CD4-positive, alpha-beta T cell treated with Interleukin-2 at 100 ng/mL for 4 hours (primary cell): Measurements from ENCODE around the gene UBE2S.
"Not testable (repeated sequence)": the region's sequence is repeated elsewhere in the genome, so short reads cannot be mapped to it uniquely, and the experiment has no call there.

Source experiments
- DNase-seq: peaks from one replicate; pipeline ENCODE4 v3.0.0-alpha.2; 2020; ENCODE audit warnings: low spot score

Gene UBE2S

DNA sequence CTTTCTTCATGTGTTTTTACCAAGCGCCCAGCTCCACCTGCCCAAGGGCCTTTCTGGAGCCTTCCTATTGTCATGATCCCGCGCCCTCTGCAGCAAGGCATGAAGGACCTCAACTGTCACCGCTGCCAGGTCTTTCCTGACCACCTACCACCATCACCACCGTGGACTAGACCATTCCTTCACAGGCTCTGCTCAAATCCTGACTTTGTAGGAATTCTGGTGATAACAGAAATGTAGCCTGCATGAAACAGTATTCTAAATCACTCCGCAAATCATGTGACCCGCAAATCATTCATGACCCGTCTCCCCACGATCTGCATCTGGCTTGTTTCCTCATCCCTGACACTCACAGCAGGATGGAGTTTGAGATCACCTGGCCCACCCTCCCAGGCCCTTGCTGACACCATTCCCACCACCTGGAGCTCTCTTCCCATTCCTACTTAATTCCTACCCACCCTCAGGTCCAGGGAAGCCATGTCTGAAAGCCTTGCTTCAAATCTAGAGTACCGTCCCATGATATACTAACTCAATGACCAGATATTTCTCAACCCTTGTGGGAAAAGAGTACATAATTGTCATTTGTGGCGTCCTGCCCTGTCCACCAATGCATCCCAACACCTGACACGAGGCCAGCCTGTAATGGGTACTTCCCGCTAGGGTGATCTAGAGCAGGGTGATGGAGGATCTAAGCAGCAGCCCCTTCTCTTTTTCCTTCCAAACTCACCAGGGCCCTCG lies 1.3 kb downstream of the UBE2S start:
- DNase-seq: no peak

DNA sequence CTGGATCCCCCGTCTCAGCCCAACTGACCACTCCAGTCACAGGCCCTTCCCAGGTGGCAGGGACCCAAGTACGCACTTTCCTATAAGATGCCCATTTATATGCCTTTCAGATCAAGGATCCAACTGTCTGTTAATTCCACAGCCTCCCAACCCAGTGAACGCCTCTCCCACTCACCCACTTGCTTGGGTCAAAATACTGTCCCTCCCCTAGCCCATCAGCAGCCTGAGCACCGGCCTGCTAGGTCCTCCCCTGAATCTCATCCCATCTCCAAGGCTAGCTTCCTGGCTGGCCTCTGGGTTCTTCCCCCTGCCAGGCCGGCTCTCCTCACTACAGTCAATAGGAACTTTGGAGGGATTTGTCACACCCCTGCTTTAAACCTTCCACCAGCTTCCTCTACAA lies 1.9 kb downstream of the UBE2S start:
- DNase-seq: no peak

DNA sequence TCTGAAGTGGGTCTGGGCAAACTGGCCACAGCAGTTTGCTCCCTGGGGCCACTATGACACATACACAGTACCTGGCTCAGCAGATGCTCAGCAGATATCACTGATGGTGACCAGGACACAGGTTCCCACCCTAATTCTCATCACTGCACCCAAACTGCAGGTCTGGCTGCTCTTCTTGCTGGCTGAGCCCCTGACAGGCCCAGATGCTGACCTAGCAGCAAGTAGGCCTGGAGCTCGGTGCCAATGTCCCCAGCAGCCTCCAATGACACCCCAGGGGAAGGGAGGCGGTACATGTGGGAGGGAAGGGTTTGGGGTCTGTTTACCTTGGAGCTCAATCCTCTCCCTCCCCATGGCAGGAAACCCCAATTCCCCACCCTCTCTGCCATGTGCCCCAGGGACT lies 5.1 kb downstream of the UBE2S start:
- no peak for DNase-seq

DNA sequence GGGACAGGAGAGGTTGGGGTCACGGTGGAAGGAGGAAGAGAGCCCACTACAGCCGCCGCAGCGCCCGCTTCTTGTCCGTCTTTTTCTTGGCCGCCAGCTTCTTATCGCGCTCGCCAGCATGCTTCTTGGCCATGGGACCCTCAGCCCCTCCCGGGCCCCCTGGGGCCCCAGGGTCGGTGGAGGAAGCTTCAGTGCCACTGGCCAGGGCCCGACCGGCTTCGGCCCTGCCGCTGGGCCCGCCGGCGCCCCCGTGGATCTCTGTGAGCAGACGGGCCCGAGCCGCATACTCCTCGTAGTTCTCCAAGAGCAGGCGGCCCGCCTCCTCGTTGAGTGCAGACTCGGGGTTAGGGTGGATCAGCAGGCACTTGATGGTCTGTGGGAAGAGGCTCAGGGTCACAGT lies 6.2 kb downstream of the UBE2S start:
- not testable (repeated sequence) for DNase-seq

DNA sequence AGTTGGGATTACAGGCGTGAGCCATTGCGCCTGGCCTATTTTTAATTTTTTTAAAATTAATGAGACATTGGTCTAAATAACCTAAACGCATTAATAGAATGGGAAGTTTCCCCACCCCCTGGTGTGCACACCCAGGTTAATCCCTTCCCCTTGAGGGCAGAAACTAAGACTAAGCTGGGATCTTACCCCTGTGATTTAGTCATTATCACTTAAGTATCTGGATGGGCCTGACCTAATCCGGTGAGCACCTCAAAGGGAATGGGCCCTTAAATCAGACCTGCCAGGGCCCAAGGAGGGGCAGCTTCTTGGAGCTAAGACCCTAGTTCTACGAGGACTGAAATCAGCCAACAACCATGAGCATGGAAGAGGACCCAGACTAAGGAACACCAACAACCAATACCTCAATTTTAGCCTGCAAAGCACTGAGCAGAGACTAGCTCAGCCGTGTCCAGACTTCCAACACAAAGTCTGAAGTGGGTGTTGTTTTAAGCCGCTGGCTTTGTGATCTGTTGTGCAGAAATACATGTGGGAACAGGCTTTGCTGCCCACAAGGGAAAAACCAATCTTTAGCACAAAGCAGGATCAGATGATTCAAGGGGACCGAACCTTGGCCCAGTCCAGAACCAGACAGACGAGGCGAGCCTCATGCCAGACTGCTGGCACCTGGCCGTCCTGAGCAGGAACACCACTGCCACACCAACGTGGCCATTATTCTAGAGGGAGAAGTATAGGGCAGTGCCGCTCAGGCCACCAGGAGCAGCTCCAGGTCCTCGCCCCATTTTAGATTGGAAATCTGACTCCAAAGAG lies 7.1 kb downstream of the UBE2S start:
- no peak for DNase-seq

DNA sequence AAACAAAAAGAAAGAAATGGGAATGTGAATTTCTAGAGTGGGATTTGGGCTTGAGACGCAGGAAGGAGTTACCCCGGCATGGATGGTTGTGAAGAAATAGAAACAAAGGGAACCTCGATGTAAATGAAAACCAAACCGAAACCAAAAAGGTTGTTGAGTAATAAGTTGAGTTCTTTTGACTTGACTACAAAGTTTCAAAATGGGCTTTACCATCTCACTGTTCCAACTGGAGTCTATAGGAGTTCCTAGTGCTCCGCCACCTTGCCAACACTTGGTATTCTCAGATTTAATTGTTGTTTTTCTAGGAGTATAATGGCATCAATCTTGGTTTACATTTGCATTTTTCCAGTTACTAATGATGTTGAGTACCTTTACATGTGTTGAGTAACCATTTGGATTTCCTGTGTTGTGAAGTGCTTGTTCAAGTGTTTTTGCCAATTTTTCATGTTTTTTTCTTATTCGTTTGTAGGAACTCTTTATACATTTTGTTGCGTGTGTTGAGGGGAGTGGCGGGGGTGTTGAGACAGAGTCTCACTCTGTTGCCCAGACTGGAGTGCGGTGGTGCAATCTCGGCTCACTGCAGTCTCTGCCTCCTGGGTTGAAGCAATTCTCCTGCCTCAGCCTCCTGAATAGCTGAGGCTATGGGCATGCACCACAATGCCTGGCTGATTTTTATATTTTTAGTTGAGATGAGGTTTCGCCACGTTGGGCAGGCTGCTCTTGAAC lies 9.2 kb downstream of the UBE2S start:
- DNase-seq: no peak

DNA sequence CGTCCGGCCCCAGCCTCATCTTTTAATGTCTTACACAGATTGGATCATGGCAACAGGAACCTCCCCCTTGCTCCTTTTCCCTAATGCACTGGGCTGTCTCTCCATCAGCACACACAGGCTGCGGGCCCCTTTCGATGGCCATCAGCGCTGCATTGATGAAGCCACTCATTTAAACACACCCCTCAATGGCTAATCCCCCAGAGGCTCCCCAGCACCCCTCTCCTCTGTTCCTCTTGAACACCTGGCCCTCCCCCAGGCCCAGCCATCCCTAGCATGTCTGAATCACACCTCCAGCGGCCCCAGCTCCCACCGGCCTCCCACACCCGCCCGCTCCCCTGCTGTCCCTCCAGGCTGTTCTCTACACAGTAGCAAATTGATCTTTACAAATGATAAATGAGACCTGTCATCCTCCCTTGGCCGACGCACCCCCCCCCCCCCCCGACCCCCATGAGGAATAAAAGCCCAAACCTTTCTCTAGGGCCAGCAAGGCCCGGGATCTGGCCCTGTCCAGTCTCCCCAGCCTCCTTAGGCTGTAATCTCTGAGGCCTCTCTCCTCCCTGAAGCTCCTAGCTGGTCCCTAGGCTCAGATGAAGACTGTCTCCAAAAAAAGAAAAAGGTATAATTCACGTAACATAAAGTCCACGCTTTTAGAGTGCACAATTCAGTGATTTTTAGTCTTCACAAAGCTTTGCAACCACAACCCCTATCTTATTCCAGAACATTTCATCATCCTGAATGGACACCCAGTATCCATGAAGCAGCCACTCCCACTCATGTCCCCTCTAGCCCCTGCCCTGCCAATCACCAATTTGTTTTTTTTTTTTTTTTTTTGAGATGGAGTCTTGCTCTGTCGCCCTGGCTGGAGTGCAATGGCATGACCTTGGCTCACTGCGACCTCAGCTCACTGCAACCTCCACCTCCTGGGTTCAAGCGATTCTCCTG lies 14.5 kb downstream of the UBE2S start:
- no peak for DNase-seq

DNA sequence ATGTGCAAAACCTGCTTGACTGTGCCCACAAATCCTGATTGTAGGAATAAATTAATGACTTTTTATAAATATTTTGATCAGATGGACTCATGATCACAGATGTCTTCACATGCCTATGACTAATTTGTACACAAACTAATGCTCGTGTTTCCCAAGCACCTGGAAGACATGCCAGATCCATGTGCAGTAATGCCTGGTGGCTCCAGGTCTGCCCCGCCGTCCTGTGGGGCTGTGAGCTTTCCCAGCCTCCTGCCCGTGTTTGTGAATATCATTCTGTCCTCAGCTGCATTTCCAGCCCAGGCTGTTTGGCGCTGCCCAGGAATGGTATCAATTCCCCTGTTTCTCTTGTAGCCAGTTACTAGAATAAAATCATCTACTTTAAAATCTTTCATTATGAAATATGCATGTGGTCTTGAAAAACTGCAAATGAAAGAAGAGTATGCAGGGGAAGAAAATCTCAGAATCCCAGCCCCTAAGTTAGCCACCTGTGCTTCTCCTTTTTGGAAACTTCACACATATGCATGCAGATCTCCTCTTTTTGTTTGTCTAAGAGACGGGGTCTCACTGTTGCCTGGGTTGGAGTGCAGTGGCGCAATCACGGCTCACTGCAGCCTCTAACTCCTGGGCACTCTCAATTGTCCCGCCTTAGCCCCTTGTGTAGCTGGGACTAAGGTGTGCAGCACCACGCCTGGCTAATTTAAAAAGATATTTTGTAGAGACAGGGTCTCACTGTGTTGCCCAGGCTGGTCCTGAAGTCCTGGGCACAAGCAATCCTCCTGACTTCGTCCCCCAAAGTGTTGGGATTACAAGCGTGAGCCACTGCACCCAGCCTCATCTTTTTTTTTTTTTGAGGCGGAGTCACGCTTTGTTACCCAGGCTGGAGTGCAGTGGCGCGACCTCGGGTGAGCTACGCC lies 15.6 kb downstream of the UBE2S start:
- DNase-seq: no peak

DNA sequence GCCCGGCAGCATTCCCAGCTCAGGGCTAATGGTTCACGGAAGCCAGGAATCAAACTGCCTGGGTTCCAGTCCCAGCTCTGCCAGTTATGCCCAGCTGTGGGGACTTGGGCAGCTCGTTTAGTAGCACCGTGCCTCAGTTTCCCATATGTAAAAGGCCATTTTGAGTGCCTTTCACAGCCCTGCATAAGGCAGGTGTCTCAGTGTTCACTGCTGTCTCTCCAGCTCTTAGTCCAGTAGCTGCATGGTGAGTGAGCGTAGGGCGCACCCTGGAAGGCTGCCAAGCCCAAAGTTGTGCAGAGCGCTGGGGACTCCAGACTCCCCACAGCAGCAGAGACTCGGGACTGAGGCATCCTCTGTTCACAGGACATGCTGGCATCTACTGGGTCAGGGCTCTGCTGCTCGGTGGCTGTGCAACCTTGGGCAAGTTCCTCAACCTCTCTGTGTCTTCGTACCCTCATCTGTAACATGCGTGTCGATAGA lies 16.4 kb downstream of the UBE2S start:
- DNase-seq: no peak

DNA sequence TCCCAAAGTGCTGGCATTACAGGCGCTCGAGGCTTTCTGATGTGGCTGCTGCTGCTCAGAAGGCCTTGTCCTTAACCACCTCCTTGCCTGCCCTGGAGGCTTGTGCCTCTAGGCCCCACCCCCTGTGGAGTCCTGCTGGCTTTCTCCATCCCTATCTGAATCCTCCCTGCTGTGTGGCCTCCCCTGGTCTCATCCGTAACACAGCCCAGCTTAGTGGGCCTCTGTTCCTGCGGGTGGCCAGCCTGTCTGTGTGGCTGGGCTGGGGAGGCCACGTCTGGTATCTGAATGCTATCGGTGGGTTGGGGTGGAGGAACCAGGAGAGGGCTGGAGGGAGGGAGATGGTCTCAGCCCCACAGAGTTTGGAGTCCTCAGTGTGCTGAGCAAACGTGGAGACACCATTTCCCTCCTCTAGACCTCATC lies 17.1 kb downstream of the UBE2S start:
- no peak for DNase-seq

DNA sequence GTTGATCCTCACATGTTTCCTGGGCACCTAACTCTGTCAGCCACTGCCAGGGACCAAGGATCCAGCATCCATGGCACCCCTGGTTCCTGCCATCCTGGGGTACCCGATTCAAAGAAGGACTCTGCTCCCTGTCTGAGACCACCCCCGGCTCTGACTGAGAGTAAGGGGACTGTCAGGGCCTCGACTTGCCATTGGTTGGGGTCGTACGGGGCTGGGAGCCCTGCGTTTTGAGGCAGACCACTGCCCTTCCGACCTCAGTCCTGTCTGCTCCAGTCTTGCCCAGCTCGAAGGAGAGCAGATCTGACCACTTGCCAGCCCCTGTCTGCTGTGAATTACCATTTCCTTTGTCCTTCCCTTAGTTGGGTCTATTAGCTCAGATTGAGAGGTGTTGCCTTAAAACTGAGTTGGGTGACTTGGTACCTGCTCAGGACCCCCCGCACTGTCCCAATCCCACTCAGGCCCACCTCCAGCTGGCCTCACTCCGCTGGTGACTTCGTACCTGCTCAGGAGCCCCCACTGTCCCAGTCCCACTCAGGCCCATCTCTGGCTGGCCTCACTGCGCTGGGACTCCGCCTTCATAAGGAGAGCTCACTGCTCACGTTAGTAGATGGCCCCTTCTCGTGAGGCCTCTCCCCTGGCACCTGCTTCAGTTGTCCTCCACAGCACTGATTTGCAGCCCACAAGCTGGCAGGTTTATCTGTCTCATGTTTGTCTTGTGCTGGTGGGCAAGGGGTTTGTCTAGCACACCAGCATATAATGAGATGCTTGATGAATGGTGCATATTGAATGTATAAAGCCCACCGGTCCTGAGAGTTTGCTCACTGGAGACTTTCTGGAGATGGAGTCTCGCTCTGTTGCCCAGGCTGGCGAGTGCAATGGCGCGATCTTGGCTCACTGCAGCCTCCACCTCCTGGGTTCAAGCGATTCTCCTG lies 17.9 kb downstream of the UBE2S start:
- no peak for DNase-seq

DNA sequence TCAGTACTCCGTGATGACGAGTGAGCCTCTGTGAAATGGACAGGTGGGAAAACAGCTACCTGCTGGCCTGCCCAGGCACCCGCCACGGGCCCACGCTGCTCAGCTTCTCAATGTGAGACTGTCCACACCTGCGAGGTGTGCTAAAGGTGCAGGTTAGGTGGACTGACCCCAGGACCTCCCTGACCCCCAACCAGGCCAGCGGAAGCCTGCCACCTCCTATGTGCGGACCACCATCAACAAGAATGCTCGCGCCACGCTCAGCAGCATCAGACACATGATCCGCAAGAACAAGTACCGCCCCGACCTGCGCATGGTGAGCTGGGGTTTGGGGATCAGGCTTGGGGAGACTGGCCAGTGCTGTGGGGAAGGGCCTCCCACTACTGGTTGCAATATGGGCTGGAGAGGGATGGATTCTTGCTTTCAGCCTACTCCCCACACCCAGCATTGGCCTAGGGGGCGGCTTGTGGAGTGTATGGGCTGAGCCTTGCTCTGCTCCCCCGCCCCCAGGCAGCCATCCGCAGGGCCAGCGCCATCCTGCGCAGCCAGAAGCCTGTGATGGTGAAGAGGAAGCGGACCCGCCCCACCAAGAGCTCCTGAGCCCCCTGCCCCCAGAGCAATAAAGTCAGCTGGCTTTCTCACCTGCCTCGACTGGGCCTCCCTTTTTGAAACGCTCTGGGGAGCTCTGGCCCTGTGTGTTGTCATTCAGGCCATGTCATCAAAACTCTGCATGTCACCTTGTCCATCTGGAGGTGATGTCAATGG lies 19.7 kb downstream of the UBE2S start:
- no peak for DNase-seq

DNA sequence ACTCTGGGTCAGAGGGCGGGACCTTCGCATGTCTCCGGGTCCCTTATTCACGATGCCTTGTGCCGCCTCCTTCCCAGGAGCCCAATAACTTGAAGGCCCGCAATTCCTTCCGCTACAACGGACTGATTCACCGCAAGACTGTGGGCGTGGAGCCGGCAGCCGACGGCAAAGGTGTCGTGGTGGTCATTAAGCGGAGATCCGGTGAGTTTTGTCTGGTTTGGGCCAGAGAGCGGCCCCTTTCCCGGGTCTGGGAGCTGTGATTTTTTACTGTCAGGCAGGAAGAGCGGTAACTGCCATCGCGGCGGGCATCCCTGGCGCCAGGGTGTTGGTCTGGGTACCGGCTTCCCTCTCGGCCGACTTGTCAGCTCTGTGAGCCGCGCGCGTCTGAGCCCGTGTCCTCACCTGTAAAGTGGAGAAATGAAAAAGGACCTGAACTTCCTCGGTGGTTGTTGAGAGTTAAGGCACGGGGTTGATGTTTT lies 21.1 kb downstream of the UBE2S start:
- DNase-seq: no peak

DNA sequence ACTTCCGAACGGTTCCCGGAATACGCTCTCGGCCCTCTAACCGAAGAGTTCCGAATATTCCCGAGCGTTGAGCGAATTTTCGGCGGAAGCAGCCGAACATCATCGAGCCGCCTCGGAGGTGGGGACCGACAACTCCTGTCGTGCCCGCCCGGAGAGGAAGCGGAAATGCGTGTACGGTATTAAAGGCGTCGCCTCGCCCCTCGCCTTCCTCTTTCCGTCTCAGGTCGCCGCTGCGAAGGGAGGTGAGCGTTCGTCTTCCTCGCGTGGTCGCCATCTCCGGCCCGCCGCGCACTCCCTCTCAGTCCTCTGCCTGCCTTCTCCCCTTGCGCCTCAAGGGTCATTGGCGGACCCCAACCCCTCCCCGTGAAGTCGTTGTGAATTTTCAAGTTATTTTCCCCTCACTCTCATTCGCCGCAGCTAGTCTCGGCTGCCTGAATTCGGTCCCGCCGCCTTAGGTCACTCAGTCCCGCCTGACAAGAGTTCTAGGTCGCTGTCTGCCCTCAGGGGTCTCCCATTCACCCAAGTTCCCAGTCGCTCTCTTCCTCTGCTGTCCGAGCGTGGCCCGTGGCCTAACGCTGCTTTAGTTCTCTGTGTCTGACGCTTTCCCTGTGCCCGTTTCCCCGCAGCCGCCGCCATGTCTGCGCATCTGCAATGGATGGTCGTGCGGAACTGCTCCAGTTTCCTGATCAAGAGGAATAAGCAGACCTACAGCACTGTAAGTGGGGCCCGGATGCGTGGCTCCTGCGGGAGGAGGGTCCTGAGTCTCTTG lies 21.7 kb downstream of the UBE2S start, which contains the start of gene RPL28:
Gene RPL28 (plus strand): TSS at position 209 of the 769 bp plus-strand sequence. CDS start 426 bp downstream, at position 635.
- DNase-seq: peak; percentile 99

DNA sequence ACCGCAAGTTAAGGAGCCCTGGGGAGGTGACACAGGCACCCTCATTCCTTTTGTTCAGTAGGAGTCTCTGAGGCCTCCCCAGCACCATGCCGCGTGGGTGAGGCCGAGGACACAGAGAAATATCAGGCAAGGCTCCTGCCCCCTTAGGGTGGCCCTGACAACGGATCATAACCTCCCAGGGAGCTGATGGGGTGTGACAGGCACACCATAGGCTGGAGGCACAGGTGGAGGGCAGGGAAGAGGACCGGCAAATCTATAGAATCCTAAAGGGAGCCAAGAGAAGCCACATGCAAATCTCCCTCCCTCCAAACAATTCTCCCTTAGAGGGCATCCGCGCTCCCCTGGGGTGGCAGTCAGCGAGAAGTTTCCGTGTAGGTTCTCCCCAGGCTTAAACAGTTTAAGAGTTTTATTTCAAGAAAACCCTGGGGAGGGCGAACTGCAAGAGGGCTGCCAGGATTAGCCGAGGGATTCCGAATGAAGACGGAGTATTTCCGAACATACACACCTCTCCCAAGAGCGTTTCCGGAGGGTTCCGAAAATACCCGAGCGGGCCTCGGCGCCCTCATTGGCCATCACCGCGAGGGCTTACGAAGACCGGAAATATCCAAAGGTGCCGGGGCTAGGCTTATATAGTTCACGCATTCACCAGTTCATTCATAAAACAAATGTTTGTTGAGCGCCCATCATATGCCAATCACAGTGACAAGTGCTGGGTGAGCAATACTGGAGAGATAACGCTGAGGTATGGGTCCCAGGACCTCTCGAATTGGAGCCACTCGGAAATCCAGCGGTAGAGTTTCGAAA lies 22.5 kb downstream of the UBE2S start:
- peak; percentile 98 for DNase-seq

DNA sequence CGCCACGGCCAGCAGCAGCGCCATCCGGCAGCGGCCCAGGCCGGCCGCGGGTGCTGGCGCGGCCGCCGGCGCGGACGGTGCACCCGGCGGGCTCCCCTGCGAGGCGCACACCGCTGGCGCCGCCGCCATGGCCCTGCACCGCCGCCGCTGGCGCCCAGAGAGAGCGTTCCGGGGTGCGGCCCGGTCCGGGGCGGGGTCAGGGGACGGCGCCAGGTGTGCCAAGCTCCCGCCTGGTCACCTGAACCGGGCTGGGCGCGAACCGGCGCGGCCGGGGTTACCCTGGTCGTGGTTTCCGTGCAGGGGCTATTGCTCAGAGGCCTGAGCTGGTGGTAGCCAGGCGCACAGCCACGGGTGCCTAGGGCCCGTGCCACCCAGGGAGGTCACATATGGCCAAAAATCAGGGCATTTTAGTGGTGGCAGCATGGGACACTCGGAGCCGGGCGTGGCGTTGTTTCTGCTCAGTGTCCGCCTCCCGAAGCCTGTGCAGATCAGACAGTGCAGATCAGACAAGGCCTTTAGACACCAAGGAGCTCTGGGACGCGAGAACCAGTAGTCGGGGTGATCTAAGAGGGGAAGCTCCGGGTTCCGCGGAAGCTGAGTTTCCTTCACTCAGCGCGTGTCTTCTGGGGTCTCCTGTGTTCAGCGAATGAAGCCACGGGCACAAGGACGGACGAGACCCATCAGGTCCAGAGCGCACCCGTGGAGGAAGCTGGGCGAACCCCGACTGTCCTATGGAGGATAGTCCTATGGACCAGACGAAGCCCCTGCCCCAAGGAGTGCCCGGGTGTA lies 23.3 kb downstream of the UBE2S start, which contains the start of gene TMEM238:
Gene TMEM238 (minus strand): TSS at position 162 of the 789 bp plus-strand sequence. CDS start 33 bp downstream, at position 129.
- DNase-seq: peak; percentile 30
